Liver (tissue), 9 donors: ENCODE data around the gene PPT2. TPM values are rescaled to one million over a fixed set of nuclear protein-coding genes. Genes with fewer than 3 reads are reported as not detected.

Experiments
- DNase-seq: peaks from one replicate; pipeline ENCODE4 v3.0.0-alpha.2; 2017; ENCODE audit warnings: low spot score
- H3K27ac ChIP-seq, 2 donors: one replicate each; pipeline ENCODE4 v1.7.0; 2013; ENCODE audit warnings: inconsistent platforms in 2 of 2, low read length in 2 of 2, control low read depth in 1 of 2, low read depth in 1 of 2, mild to moderate bottlenecking in 1 of 2
- H3K27me3 ChIP-seq, 4 donors: one replicate each; pipeline versions ENCODE4 v1.6.1 to v1.7.0; 2013; ENCODE audit warnings: low read length in 3 of 4, inconsistent platforms in 1 of 4, mild to moderate bottlenecking in 1 of 4, moderate library complexity in 1 of 4; ENCODE audit not compliant: control insufficient read depth in 4 of 4, insufficient read depth in 4 of 4
- H3K36me3 ChIP-seq, 4 donors: one replicate each; pipeline versions ENCODE4 v1.6.1 to v1.7.0; 2013; ENCODE audit warnings: low read length in 3 of 4, mild to moderate bottlenecking in 3 of 4, low read depth in 1 of 4, moderate library complexity in 1 of 4; ENCODE audit not compliant: control insufficient read depth in 4 of 4, insufficient read depth in 3 of 4
- H3K4me1 ChIP-seq, 4 donors: one replicate each; pipeline versions ENCODE4 v1.6.1 to v1.7.0; 2013; ENCODE audit warnings: low read length in 3 of 4, mild to moderate bottlenecking in 3 of 4, moderate library complexity in 1 of 4; ENCODE audit not compliant: control insufficient read depth in 4 of 4, insufficient read depth in 4 of 4
- H3K4me3 ChIP-seq, 3 donors: one replicate each; pipeline versions ENCODE4 v1.6.1 to v1.7.0; 2013; ENCODE audit warnings: low read length in 3 of 3, control low read depth in 1 of 3, low read depth in 1 of 3, mild to moderate bottlenecking in 1 of 3
- H3K9ac ChIP-seq, 2 donors: one replicate each; pipeline ENCODE4 v1.7.0; 2013; ENCODE audit warnings: low read length in 2 of 2, mild to moderate bottlenecking in 2 of 2, moderate library complexity in 2 of 2, control low read depth in 1 of 2, low read depth in 1 of 2
- H3K9me3 ChIP-seq, 4 donors: one replicate each; pipeline versions ENCODE4 v1.6.1 to v1.7.0; 2013; ENCODE audit warnings: low read length in 3 of 4; ENCODE audit not compliant: control insufficient read depth in 4 of 4
- CTCF ChIP-seq: fragments of 150-350 bp; IDR thresholded peaks from 2 replicates; pipeline ENCODE4 v1.5.1; 2017; ENCODE audit warnings: improper control_type of control experiment, low read depth, low read length; ENCODE audit not compliant: missing input control
- EGR1 ChIP-seq, 2 donors: IDR thresholded peaks; 2 replicates each; pipeline ENCODE4 v1.6.1; 2016 to 2018; ENCODE audit warnings: antibody characterized with exemption in 2 of 2, low read depth in 2 of 2
- FOXA1 ChIP-seq: IDR thresholded peaks from 2 replicates; pipeline ENCODE4 v1.6.1; 2016; ENCODE audit warnings: antibody characterized with exemption
- FOXA2 ChIP-seq: IDR thresholded peaks from 2 replicates; pipeline ENCODE4 v1.6.1; 2016; ENCODE audit warnings: antibody characterized with exemption
- HNF4G ChIP-seq: IDR thresholded peaks from 2 replicates; pipeline ENCODE4 v1.6.1; 2016; ENCODE audit warnings: antibody characterized with exemption
- JUND ChIP-seq, 2 donors: IDR thresholded peaks; 2 replicates each; pipeline ENCODE4 v1.6.1; 2016; ENCODE audit warnings: antibody characterized with exemption in 2 of 2
- MAX ChIP-seq: IDR thresholded peaks from 2 replicates; pipeline ENCODE4 v1.6.1; 2016; ENCODE audit warnings: antibody characterized with exemption
- NR2F2 ChIP-seq: IDR thresholded peaks from 2 replicates; pipeline ENCODE4 v1.6.1; 2016; ENCODE audit warnings: antibody characterized with exemption
- REST ChIP-seq: IDR thresholded peaks from 2 replicates; pipeline ENCODE4 v1.6.1; 2016; ENCODE audit warnings: antibody characterized with exemption, mild to moderate bottlenecking
- YY1 ChIP-seq: IDR thresholded peaks from 2 replicates; pipeline ENCODE4 v1.6.1; 2016; ENCODE audit warnings: antibody characterized with exemption, mild to moderate bottlenecking
- ZBTB33 ChIP-seq: IDR thresholded peaks from 2 replicates; pipeline ENCODE4 v1.6.1; 2016; ENCODE audit warnings: antibody characterized with exemption
- WGBS: extraction: QIAGEN DNeasy Blood & Tissue Kit; methylation state at CpG from one replicate; pipeline ENCODE4 v1.1.7; 2013; 5-methylcytosine and 5-hydroxymethylcytosine counted together
- polyA plus RNA-seq, 2 donors: library from polyadenylated mRNA; stranded (reverse) in 1 of 2; unstranded in 1 of 2; fragments of 200-250 nt in 1 of 2; fragments of >200 nt in 1 of 2; fragmentation: Nextera tagmentation in 1 of 2; extraction: Ambion mirVana in 1 of 2; gene quantifications; one replicate each; pipeline versions ENCODE4 v1.2.1 to v1.2.3, GENCODE V29; 2013 to 2015
- total RNA-seq, 2 donors: library from RNA; depleted of rRNA; stranded (reverse); fragments of >200 nt; gene quantifications; one replicate each; pipeline ENCODE4 v1.2.3, GENCODE V29; 2014
- donor health status: healthy.
- donor health status: healthy.
- donor health status: healthy.
- donor health status: healthy.
- donor health status: healthy.

PPT2 gene
- total and polyA plus RNA-seq, 4 donors: 7.6 to 47.4 (median 15.1) TPM

- no peak for TF ChIP-seq CTCF
- no peak for TF ChIP-seq NR2F2
- no peak for TF ChIP-seq YY1
These were observed 13.9 kb downstream of the PPT2 start (continued) for GRCh38 chr6:32167761-32168262.

GRCh38 chr6:32168350-32168749, 14.4 kb downstream of the PPT2 start:
- no peak for DNase-seq
- H3K4me1 ChIP-seq: peaks cover 0 to 3% (median 0%) of the 10 kb centered on the region in 4 donors
- no peak overlapping the region for H3K27ac ChIP-seq
- no peaks in the 10 kb centered on the region for H3K27me3 ChIP-seq
- 86% methylated on average over 2 of the region's 2 CpGs for WGBS
- no peak overlapping the region for H3K4me3 ChIP-seq
- H3K9me3 ChIP-seq: no peaks in the 10 kb centered on the region
- H3K9ac ChIP-seq: no peak overlapping the region
- no peak for TF ChIP-seq HNF4G
- no peak for TF ChIP-seq MAX
- TF ChIP-seq YY1: no peak
- no peak for TF ChIP-seq REST
- no peak for TF ChIP-seq ZBTB33
- no peak for TF ChIP-seq FOXA1
- no peak for TF ChIP-seq FOXA2
- no peak for TF ChIP-seq JUND (IDR thresholded peaks at IDR 0.05)
- no peak for TF ChIP-seq CTCF
- TF ChIP-seq EGR1 (IDR thresholded peaks at IDR 0.05; ENCODE audit: low read depth in 2 of 2): no peak
- H3K36me3 ChIP-seq: peaks cover 7 to 35% (median 11%) of the 10 kb centered on the region in 4 donors
